Measurements from ENCODE around the gene SUMF1.

The SUMF1 gene

GRCh38 chr3:4497005-4497692 is 30.1 kb upstream of the SUMF1 start:
- DNase-seq (ENCODE audit: low read depth) = no peak

DNA sequence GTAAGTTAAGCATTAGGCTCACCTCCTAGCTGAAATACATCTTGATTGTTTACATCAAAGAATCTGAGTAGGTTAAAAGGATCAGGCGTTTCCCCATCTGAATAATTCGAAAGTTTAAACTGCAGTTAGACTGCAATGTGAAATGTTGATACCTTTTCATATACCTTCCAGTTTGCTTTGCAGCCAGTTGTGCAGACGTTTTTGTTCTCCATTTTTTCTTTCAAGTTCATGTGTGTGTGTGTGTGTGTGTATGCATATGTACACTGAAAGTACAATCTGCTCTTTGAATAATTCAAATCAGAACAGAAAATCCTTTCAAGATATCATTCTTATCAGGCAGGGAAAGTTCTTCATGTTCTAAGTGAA is 29.0 kb upstream of the SUMF1 start:
- no peak for DNase-seq (ENCODE audit: low read depth)

DNA sequence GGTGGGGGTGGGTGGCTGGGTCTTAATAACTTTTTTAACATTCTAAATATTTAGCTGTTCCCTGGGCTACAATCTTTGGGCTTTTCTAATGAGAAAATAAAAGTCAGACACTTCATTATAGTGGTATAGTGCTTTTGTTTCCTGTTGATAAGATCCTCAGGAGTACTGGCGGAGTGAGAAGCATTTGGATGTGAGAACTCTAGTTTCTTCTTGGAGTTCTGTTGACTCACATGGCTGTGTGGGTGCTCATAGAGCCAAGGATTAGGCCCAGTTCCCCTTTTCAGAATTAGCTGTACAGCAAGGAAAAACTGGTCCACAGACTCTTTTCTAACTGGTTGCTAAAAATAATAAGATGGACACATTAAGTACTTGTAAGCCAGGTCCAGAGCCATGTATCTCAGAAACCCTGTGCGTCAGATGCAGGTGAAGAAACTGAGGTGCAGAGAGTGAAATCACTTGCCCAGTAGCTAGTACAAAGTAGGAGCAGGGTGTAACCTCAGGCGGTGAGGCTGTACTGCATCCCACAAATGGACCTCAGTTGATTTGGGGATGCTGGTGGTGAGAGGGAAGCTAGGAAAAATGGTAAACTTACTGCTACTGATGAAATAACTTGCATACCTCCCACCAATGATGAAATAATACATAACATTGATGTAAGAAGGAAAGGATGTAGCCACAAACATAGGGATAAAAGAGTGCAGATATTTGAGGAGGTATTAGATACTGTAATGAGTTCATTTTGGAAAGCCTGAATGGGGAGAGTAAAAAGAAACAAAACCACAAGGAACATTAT is 28.4 kb upstream of the SUMF1 start:
- DNase-seq (ENCODE audit: low read depth) = no peak

DNA sequence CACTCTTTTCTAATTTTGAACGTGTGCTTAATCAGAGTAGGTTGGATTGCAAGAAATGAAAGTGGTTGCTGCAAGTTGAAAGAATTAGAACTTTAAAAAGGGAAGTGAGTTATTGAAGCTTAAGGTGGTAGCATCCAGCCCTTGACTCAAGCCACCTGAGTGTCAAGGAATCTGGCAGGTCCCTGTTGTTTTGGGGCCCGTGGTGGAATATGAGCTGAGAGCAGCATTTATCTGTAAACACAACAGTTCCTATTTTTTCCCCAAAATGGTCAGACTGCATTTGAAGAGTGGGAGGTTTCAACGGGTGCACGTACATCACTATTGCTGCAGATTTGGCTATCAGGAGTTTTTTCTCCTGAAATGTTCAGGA is 27.8 kb upstream of the SUMF1 start:
- no peak for DNase-seq (ENCODE audit: low read depth)

DNA sequence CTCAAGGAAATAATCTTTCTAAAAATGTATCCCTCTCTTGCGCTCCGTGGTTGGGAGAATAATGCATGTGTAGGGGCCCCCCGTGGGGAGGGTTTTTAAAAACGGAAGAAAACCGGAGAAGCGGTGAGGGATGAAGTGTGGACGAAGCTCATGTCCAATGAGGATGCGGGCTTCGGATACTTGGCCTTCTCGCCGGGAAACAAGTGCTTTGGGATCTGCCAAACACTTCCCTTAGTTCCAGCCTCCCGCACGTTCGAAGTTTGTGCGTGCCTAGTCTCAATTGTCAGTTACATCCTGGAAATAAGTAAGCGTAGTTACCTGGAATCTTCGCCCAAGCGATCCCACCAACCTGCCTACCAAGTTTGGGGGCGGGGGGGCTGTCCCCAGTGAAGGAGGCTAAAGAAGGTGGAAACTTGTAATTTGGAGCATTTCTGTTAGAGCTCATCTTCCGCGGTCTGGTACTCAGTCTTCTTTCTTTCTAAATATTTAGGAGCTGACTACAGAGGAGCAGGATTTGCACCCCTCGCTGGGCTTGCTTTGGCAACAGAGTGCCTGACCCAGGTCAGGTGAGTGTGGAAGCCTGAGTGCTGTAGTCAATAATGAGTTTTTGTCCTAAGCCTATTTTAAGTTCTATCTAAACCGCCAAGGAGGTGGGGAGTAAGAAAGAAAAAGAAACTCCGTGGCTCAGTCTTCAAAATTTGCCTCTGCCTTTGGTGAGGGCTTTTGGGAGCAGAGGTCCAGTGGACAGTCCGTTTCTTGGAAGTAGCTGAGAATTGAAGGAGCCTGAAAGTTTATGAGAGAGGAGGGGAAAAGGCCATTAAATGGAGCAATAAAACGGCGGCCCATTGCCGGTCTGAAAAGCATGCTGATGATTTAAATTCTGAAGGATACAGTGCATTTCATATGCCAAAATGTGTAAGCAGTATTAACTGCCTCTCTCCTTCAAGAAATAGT is 27.1 kb upstream of the SUMF1 start:
- DNase-seq (ENCODE audit: low read depth) = no peak

DNA sequence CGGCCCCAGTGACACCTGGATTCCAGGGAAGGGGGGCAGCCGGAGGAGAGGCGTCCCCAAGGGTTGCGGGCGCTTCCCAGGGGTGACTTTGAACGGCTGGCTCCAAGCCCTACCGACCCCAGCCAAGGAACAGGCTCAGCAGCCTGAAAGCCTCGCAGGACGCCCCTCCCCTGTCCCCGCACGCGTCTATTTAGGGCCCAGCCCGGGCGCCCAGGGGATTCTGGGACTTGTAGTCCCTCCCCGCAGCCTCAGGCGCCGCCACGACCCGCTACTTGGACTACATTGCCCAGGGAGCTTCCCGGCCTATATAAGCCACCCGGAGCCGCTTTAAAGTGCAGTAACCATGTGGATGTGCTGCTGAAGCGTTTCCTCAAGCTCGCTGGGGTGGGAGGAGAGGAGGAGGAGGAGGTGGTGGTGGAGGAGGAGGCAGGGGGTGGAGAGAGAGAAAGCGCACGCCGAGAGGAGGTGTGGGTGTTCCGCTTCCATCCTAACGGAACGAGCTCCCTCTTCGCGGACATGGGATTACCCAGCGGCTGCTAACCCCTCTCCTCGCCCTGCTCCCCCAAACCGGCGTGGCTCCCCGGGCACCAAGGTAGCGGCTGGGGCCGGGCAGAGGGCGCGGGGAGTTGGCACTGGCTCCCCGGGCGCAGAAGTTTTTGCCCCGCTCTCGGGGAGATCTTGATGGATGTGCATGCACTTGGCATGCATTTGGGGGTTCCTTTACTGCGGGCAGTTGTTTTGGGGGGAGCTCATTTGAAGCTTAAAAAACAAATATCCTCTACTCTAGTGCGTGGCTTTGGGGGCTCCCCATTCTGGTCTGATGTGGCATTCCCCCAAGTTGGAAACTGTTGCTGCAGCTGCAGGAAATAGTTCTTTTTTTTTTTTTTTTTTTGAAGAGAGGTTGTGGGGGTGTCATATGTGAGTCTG is 26.2 kb upstream of the SUMF1 start, which contains the start of gene ITPR1:
Gene ITPR1, plus strand, starts transcription at position 335 of the 927 bp plus-strand sequence. CDS start 23,144 bp downstream, outside the sequence.
- peak; percentile 99 for DNase-seq (ENCODE audit: low read depth)

GRCh38 chr3:4492208-4493013 is 25.3 kb upstream of the SUMF1 start:
- DNase-seq (ENCODE audit: low read depth) = no peak

- no peak for DNase-seq (ENCODE audit: low read depth)
Observed at GRCh38 chr3:4491855-4492207, 24.8 kb upstream of the SUMF1 start.

DNA sequence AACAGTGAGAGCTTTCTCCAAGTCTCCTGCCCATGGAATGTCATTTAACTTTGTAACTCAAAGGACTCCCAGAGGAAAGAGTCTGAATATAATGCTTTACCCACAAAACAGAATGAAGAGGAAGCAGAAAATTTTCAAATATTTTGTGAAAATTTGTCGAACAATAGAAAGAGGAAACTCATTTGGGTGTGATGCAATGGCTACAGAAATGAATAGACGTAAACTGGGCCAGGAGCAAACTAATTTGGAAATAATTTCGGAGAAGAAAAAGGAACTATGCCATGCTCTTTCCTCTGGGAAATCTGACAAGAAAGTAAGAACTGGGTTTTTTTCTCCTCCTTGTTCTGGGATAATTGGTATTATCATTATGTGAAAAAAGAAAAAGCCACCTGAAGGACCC is 11.2 kb upstream of the SUMF1 start:
- DNase-seq (ENCODE audit: low read depth) = no peak

- no peak for DNase-seq (ENCODE audit: low read depth)
Observed at GRCh38 chr3:4476496-4476895, 9.4 kb upstream of the SUMF1 start.

- no peak for DNase-seq (ENCODE audit: low read depth)
Observed at GRCh38 chr3:4475804-4476203, 8.7 kb upstream of the SUMF1 start.

- no peak for DNase-seq (ENCODE audit: low read depth)
Observed at GRCh38 chr3:4474683-4475490, 7.8 kb upstream of the SUMF1 start.

DNA sequence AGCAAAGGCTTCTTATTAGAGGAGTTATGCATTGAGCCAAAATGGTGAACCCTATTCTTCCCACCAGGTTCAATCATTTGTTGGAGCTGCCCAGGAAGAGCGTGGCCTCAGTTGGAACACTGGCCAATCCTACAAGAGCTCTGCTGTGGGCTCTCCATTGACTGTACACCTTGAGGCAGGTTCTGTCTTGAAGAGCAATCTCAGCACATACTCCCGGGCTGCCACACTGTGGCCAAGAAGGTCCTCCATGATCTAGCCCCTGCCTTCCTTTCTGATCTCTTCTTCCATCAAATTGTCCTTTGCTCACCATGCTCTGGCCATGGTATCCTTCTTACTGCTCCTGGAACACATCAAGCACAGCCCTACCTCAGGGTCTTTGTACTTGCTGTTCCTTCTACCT is 5.7 kb upstream of the SUMF1 start:
- no peak for DNase-seq (ENCODE audit: low read depth)

GRCh38 chr3:4472312-4472711 is 5.2 kb upstream of the SUMF1 start:
- DNase-seq (ENCODE audit: low read depth) = no peak

DNA sequence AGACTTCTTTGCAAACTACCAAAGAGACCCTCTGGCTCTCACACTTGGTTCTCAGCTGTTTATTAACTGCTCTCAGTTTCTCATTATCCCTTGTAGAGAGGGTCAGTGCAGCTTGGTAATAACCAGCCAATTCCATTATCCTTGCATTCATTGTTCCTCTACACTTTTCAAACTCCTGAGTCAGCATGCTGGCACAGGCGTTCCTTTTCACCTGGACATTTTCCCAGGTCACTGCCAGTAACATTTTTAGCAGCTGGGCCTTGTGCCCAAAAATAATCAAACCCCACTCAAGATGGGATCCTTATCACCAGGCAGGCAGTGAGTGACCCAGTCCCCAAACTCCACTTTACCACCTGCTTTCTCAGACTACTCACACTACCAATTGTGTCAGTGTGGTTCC is 4.8 kb upstream of the SUMF1 start:
- no peak for DNase-seq (ENCODE audit: low read depth)

- DNase-seq (ENCODE audit: low read depth) = no peak
Observed at GRCh38 chr3:4467522-4467867, 426 bp upstream of the SUMF1 start.

DNA sequence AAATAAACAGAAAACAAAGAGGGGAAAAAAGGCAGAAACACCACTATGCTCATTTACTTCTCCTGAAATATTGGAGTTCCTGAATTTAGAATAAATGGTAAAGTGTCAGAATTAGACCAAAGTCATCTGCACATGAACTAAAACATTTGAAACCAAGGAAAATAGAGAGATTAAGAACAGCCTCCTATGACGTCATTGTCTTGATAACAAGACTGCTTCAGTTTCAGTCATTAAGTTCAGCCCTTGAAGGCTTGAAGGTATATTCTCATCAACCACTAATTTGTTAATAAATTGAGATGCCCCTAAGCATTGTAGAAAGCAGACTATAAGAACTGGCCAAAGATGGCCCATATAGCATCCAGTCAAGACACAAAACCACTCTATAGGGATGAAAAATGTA is 2.5 kb downstream of the SUMF1 start:
- no peak for DNase-seq (ENCODE audit: low read depth)

DNA sequence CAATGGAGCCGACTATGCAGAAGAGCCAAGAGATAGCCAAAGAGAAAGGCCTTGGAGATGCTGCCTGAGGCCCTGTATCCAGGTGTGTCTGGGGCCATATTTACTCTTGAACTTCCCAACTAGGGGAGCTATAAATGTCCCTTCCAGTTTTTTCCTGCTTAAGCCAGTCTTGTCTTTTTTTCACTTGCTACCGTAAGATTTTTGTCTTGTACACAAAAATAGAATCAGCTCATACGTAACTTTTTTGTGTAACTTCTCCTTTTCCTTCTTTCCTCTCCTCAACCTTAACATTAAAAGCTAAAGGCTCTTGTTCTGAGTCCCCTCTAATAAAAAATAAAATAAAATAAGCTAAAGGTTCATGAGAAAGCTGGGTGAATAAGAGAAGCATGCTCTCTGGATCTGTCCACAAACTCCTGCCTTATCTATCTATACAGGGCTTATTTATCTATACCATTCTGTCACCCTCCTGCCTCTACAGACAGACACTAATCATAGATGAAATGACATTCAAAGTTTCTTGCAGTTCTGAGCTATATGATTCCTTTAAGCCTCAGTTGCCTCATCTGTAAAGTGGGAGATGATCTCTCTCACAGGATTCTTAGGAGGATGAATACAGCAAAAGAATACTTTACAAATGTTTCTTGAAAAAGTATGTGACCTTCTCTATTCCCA is 4.6 kb downstream of the SUMF1 start:
- no peak for DNase-seq (ENCODE audit: low read depth)

DNA sequence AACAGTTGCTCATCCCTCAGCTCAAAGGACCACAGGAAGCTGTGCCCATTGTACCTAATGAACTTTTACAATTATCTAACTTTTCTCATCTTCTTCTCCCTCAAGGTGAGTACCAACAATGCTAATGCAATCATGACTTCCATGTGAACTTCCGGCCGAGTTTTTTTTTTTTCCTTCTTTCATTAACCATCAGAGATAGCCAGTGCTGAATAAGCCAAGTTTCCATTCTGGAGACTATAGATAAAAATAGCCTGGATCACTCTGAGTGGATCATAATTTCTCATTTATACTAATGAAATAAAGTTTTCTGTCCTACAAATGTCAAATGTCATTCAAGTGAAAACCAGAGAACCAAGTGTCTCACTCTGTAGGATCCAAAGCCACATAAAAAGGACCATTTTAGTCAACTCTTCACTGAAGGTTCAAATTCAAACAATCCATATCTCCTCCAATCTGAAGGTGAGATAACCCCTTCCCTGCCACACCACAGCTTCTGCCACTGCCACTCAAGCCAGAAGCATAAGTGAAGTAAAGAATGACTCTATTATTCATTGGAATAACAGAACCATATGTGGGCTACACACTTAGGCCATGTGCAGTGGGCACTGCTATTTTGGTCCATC is 5.5 kb downstream of the SUMF1 start:
- DNase-seq (ENCODE audit: low read depth) = no peak

Measured in stimulated activated CD4-positive, alpha-beta T cell treated with anti-CD3 and anti-CD28 coated beads, Interleukin-2, amount 100 ng/mL, for 4 hours (primary cell).